ES-I3 (cell line): Measurements from ENCODE around the gene ABCD1.
"Not testable (repeated sequence)": the region's sequence is repeated elsewhere in the genome, so short reads cannot be mapped to it uniquely, and the experiment has no call there.

Experiments
- H3K36me3 ChIP-seq: 2 replicates; pipeline ENCODE4 v1.6.1; 2013; ENCODE audit warnings: mild to moderate bottlenecking, low read length, control low read depth, moderate library complexity; ENCODE audit not compliant: insufficient read depth
- H3K4me1 ChIP-seq: 2 replicates; pipeline ENCODE4 v1.6.1; 2013; ENCODE audit warnings: mild to moderate bottlenecking, control low read depth, low read length; ENCODE audit not compliant: insufficient read depth
- H3K9ac ChIP-seq: 2 replicates; pipeline ENCODE4 v1.6.1; 2013; ENCODE audit warnings: low read depth, mild to moderate bottlenecking, low read length, moderate library complexity
- H3K9me3 ChIP-seq: 2 replicates; pipeline ENCODE4 v1.6.1; 2013; ENCODE audit warnings: mild to moderate bottlenecking, low read length, moderate library complexity; ENCODE audit not compliant: control insufficient read depth, insufficient read depth

Gene ABCD1

GRCh38 chrX:153724252-153725038 is at the start of gene ABCD1, which contains the start of gene BCAP31:
ABCD1 (plus strand) TSS chrX:153724856; CDS start chrX:153725267, 411 bp downstream.
BCAP31 (minus strand) TSS chrX:153724387; CDS start chrX:153723244, 1,143 bp downstream.
- peaks cover 18% of the 10 kb centered on the region for H3K36me3 ChIP-seq
- peaks cover 21% of the 10 kb centered on the region; the same call in 1 of the 2 replicates for H3K4me1 ChIP-seq
- peak within 1 kb of the TSS; percentile 76 for H3K9ac ChIP-seq
- H3K9me3 ChIP-seq = no peaks in the 10 kb centered on the region

GRCh38 chrX:153681175-153681574 is 43.5 kb upstream of the ABCD1 start:
- no peak overlapping the region for H3K9ac ChIP-seq
- H3K9me3 ChIP-seq = peaks cover 4% of the 10 kb centered on the region
- H3K36me3 ChIP-seq = no peaks in the 10 kb centered on the region
- peaks cover 13% of the 10 kb centered on the region; the same call in 1 of the 2 replicates for H3K4me1 ChIP-seq

- not testable (repeated sequence) for H3K36me3 ChIP-seq, H3K9me3 ChIP-seq, H3K9ac ChIP-seq
- peaks cover 13% of the 10 kb centered on the region; the same call in 1 of the 2 replicates for H3K4me1 ChIP-seq
These were observed 41.2 kb upstream of the ABCD1 start for GRCh38 chrX:153683486-153683885.

GRCh38 chrX:153684467-153685155 is 40.0 kb upstream of the ABCD1 start:
- no peaks in the 10 kb centered on the region for H3K36me3 ChIP-seq
- H3K9me3 ChIP-seq = peaks cover 4% of the 10 kb centered on the region
- peak overlapping the region; percentile 50; the same call in 1 of the 2 replicates for H3K9ac ChIP-seq
- H3K4me1 ChIP-seq = peaks cover 13% of the 10 kb centered on the region; the same call in 1 of the 2 replicates

GRCh38 chrX:153685156-153685536 is 39.5 kb upstream of the ABCD1 start:
- H3K36me3 ChIP-seq = no peaks in the 10 kb centered on the region; the same call in 1 of the 2 replicates
- peaks cover 4% of the 10 kb centered on the region for H3K9me3 ChIP-seq
- peak overlapping the region; percentile 50 for H3K9ac ChIP-seq
- peaks cover 17% of the 10 kb centered on the region; the same call in 1 of the 2 replicates for H3K4me1 ChIP-seq

- peak overlapping the region; percentile 29; the same call in 1 of the 2 replicates for H3K9ac ChIP-seq
- H3K4me1 ChIP-seq = peaks cover 17% of the 10 kb centered on the region; the same call in 1 of the 2 replicates
- H3K9me3 ChIP-seq = peaks cover 4% of the 10 kb centered on the region
- H3K36me3 ChIP-seq = no peaks in the 10 kb centered on the region; the same call in 1 of the 2 replicates
These were observed 38.6 kb upstream of the ABCD1 start for GRCh38 chrX:153685751-153686696.

- peaks cover 4% of the 10 kb centered on the region for H3K9me3 ChIP-seq
- H3K36me3 ChIP-seq = no peaks in the 10 kb centered on the region; the same call in 1 of the 2 replicates
- peak overlapping the region; percentile 29; the same call in 1 of the 2 replicates for H3K9ac ChIP-seq
- peaks cover 17% of the 10 kb centered on the region; the same call in 1 of the 2 replicates for H3K4me1 ChIP-seq
These were observed 37.9 kb upstream of the ABCD1 start for GRCh38 chrX:153686711-153687110.

- peak within 1 kb of the TSS; percentile 58; the same call in 1 of the 2 replicates for H3K9ac ChIP-seq
These were observed 37.3 kb upstream of the ABCD1 start, which contains the start of gene SLC6A8 for GRCh38 chrX:153687121-153688039. SLC6A8 (plus strand) TSS chrX:153687926; CDS start chrX:153688575, 649 bp downstream.

GRCh38 chrX:153688071-153688470 is 36.6 kb upstream of the ABCD1 start:
- no peak overlapping the region for H3K9ac ChIP-seq
- H3K4me1 ChIP-seq = peaks cover 17% of the 10 kb centered on the region; the same call in 1 of the 2 replicates
- H3K9me3 ChIP-seq = peaks cover 4% of the 10 kb centered on the region
- H3K36me3 ChIP-seq = no peaks in the 10 kb centered on the region; the same call in 1 of the 2 replicates

More at GRCh38 chrX:153687121-153688039, 37.3 kb upstream of the ABCD1 start, which contains the start of gene SLC6A8:
- Histone ChIP-seq H3K36me3 (no peaks in the 10 kb centered on the region; the same call in 1 of the 2 replicates), H3K9me3 (peaks cover 4% of the 10 kb centered on the region), H3K4me1 (peaks cover 17% of the 10 kb centered on the region; the same call in 1 of the 2 replicates)

- H3K4me1 ChIP-seq = peaks cover 17% of the 10 kb centered on the region; the same call in 1 of the 2 replicates
- no peaks in the 10 kb centered on the region; the same call in 1 of the 2 replicates for H3K36me3 ChIP-seq
- peak overlapping the region; percentile 58; the same call in 1 of the 2 replicates for H3K9ac ChIP-seq
- H3K9me3 ChIP-seq = peaks cover 3% of the 10 kb centered on the region
These were observed 36.1 kb upstream of the ABCD1 start for GRCh38 chrX:153688506-153688905.

GRCh38 chrX:153688911-153689590 is 35.6 kb upstream of the ABCD1 start:
- no peaks in the 10 kb centered on the region for H3K9me3 ChIP-seq
- no peaks in the 10 kb centered on the region; the same call in 1 of the 2 replicates for H3K36me3 ChIP-seq
- peaks cover 13% of the 10 kb centered on the region; the same call in 1 of the 2 replicates for H3K4me1 ChIP-seq
- H3K9ac ChIP-seq = peak overlapping the region; percentile 58; the same call in 1 of the 2 replicates
